ENCODE measurements around the gene EIF4B. TPM values are rescaled to one million over a fixed set of nuclear protein-coding genes. Genes with fewer than 3 reads are reported as not detected.

EIF4B gene
- total RNA-seq, 1 donor from 2014 or later = 726 TPM

GRCh38 chr12:53057816-53058500 is 51.7 kb downstream of the EIF4B start:
- POLR2A ChIA-PET = interaction anchor here (0.6 kb wide), 1 partner anchor 23 kb away, joined by 3 read pairs; no protein-coding TSS in a partner anchor
- no peak overlapping the region for H3K27ac Mint-ChIP-seq
- H3K4me1 Mint-ChIP-seq = peaks cover 10% of the 10 kb centered on the region
- DNase-seq = no peak
- no peaks in the 10 kb centered on the region for H3K9me3 Mint-ChIP-seq
- H3K36me3 Mint-ChIP-seq (ENCODE audit: low read depth) = peaks cover 2% of the 10 kb centered on the region
- CTCF ChIA-PET = interaction anchor here (1.7 kb wide), 1 partner anchor 8 kb away, joined by 6 read pairs; no protein-coding TSS in a partner anchor
- no peak for ATAC-seq (ENCODE audit: low read depth)
- TF ChIP-seq CTCF (IDR thresholded peaks at IDR 0.05) = no peak
- no peak overlapping the region for H3K4me3 Mint-ChIP-seq
- intact Hi-C loops (cut with micrococcal nuclease) = no loop called here
- peaks cover 6% of the 10 kb centered on the region for H3K27me3 Mint-ChIP-seq

GRCh38 chr12:53058674-53059433 is 52.6 kb downstream of the EIF4B start:
- intact Hi-C loops (cut with micrococcal nuclease) = no loop called here
- TF ChIP-seq CTCF (IDR thresholded peaks at IDR 0.05) = no peak
- Mint-ChIP-seq H3K27ac (no peak overlapping the region), H3K9me3 (no peaks in the 10 kb centered on the region), H3K36me3 (ENCODE audit: low read depth) (peaks cover 9% of the 10 kb centered on the region), H3K27me3 (peaks cover 6% of the 10 kb centered on the region), H3K4me3 (no peak overlapping the region), H3K4me1 (peaks cover 5% of the 10 kb centered on the region)
- ChIA-PET POLR2A (no interaction called here), CTCF (no interaction called here)
- no peak for ATAC-seq (ENCODE audit: low read depth)
- DNase-seq = no peak

- Mint-ChIP-seq H3K9me3 (no peaks in the 10 kb centered on the region), H3K27ac (no peak overlapping the region), H3K4me1 (no peaks in the 10 kb centered on the region), H3K36me3 (ENCODE audit: low read depth) (peaks cover 13% of the 10 kb centered on the region), H3K27me3 (peaks cover 6% of the 10 kb centered on the region), H3K4me3 (no peak overlapping the region)
- no peak for ATAC-seq (ENCODE audit: low read depth)
- ChIA-PET CTCF (no interaction called here), POLR2A (no interaction called here)
- no peak for DNase-seq
- TF ChIP-seq CTCF (IDR thresholded peaks at IDR 0.05) = no peak
- intact Hi-C loops (cut with micrococcal nuclease) = no loop called here
These were observed 53.3 kb downstream of the EIF4B start for GRCh38 chr12:53059434-53060063.

DNA sequence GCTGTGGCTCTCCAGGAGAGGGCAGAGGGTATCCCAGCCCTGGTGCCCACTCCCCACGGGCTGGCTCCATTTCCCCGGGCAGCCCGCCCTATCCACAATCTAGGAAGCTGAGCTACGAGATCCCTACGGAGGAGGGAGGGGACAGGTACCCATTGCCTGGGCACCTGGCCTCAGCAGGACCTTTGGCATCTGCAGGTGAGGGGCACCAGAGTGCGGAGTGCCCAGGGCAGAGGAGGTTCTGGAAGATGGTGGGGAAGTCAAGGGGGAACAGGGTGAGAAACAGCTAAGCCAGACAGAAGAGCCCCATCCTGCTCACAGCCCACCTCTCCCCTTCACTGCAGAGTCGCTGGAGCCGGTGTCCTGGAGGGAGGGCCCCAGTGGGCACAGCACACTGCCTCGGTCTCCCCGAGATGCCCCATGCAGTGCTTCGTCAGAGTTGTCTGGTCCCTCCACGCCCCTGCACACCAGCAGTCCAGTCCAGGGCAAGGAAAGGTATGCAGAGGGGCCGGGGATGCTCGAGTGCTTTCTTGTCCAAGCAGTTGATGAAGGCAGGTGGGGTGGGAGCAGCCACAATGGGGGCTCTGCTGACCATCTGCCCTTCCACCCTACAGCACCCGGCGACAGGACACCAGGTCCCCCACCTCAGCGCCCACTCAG is 53.9 kb downstream of the EIF4B start:
- intact Hi-C loops (cut with micrococcal nuclease) = no loop called here
- no peak for TF ChIP-seq CTCF (IDR thresholded peaks at IDR 0.05)
- no peak overlapping the region for H3K27ac Mint-ChIP-seq
- H3K9me3 Mint-ChIP-seq = no peaks in the 10 kb centered on the region
- peaks cover 20% of the 10 kb centered on the region for H3K36me3 Mint-ChIP-seq (ENCODE audit: low read depth)
- POLR2A ChIA-PET = no interaction called here
- CTCF ChIA-PET = interaction anchor here (1.3 kb wide), 1 partner anchor 13 kb away, joined by 3 read pairs; no protein-coding TSS in a partner anchor
- peaks cover 6% of the 10 kb centered on the region for H3K27me3 Mint-ChIP-seq
- H3K4me3 Mint-ChIP-seq = no peak overlapping the region
- no peaks in the 10 kb centered on the region for H3K4me1 Mint-ChIP-seq
- DNase-seq = no peak
- no peak for ATAC-seq (ENCODE audit: low read depth)
